Measurements from ENCODE around the gene HLA-DQA1.
"Not testable (repeated sequence)": the region's sequence is repeated elsewhere in the genome, so short reads cannot be mapped to it uniquely, and the experiment has no call there.

Gene HLA-DQA1

DNA sequence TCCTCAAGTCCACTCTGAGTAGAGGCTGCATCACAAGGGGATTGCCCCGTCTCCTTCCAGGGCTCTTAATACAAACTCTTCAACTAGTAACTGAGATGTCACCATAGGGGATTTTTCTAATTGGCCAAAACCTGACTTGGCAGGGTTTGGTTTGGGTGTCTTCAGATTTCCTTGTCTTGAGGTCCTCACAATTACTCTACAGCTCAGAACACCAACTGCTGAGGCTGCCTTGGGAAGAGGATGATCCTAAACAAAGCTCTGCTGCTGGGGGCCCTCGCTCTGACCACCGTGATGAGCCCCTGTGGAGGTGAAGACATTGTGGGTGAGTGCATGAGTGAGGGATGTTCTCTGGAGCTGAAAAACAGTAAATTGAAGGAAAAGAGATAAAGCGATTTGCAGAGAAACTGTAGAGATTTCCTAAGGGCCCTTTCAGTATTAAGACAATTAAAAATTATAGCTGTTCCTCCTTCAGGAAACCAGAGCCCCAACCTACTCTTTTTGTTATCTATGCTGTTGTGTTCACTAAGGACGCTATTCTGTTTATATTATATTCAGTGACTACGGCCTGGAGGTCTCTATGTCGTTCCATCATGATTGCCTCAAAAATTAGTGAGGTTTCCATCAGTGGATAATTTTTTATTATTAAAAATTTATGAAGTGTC lies at the start of gene HLA-DQA1:
Gene HLA-DQA1, plus strand, starts transcription at position 188 of the 662 bp plus-strand sequence. Its CDS starts 53 bp downstream, at position 241.
- no peak for DNase-seq

DNA sequence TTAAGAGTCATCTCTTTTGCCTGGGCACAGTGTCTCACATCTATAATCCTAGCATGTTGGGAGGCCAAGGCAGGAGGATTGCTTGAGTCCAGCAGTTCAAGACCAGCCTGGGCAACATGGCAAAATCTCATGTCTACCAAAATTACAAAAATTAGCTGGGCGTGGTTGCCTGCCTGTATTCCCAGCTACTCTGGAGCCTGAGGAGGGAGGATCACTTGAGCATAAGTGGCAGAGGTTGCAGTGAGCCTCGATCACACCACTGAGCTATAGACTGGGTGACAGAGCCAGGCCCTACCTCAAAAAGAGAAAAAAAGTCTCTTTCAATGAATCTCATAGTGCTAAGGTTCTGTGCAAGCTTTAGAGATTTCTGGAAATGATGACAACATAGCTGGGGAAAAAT lies 49.0 kb upstream of the HLA-DQA1 start:
- no peak for DNase-seq

DNA sequence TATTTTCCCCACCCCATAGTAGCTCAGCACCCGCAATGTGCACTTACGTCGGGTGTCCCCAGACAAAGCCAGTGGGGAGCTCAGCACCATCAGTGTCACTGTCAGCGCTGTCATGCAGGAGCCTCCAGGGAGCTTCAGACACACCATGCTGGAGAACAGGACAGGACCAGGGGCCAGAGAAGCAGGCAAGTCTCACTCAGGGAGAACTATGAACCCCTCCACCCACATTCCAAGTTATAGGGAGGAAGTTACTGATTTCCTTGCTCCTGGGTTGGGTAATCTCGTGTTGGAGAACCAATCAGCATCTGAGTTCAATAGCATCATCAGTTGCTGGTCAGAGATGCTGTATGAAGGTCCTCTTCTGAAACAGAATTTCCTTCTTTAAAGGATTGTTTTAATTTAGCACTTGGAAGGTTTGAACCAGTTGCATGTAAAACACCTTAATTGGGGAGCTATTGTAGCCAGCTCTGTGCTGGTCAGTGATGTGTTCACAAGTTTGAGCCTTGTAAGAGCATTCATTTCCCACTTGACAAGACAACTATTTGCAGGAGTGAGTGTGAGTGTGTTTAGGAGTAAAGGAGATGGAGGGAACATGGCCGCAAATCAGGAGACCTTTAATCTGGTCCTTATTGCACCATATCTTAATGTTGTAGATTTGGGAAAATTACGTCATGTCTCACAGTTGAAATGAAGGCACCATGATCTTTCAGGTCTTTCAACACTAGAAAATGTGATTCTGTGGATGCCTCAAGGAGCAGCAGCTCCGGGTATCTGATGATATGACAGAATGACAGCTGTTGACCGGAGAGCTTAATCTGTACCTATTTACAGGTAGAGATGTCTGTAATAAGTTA lies 47.4 kb upstream of the HLA-DQA1 start, which contains the start of gene HLA-DRB1:
Gene HLA-DRB1, minus strand, starts transcription at position 253 of the 854 bp plus-strand sequence. Its CDS starts 106 bp downstream, at position 147.
- DNase-seq, result no peak

DNA sequence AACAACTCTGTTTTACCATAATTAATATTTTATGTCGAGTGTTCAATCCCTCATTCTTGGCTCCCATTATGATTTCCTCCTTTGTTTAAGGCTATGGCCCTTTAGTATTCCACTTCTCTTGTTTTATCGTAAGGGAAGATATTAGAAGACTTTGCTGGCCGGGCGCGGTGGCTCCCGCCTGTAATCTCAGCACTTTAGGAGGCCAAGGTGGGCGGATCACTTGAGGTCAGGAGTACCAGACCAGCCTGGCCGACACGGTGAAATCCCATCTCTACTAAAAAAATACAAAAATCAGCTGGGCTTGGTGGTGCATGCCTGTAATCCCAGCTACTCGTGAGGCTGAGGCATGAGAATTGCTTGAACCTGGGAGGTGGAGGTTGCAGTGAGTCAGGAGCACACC lies 46.5 kb upstream of the HLA-DQA1 start:
- DNase-seq, result not testable (repeated sequence)

DNA sequence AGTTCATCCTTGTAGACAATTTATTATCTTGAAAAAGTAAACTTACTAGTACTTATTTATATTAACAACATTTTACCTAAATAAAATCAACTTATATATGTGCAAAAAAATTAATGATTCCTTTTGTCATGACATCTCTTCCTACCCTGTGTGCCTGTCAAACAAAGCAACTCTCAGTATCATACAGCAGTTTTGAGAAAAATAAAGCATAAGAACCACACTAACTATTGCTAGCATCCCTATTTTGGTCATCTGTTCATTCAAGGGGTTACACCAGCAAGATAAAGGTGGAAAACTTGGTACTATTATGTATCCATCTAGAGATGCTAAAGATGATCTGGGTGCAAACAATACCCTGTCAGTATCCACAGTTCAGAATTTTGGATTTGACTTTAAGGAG lies 40.2 kb upstream of the HLA-DQA1 start:
- no peak for DNase-seq

DNA sequence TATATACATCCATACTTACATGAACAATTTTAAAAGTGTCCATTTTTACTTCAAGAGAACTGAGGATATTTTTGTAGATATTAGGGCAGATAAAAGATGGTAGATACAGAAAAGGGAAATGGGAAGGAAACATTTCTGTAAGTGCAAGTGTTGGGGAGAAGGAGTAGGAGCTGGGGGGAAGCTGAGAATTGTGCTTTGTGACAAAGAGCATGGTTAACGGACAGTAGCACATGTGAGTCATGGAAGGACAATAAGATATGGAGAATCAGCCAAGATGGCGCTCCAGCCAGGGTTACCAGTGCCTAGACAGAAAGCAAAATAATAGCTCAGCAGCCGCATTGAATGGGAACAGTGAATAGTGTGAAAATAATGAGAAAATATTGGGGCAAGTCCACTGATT lies 34.8 kb upstream of the HLA-DQA1 start:
- no peak for DNase-seq

DNA sequence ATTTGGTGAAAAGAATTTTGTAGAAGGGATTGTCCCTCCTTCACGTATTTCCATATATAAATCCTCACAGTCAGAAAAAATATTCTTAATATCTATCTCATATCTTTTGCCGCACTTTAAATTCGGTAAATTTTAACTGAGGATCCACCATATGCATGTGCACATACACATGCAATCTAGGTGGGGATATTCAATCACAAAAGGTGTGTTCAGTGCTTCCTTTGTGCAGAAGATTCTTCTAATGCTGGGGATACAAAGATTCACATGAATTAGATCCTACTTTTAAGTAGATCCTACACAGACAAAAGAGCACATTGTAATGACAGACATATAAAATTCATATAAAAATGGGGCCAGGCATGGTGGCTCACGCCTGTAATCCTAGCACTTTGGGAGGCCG lies 34.0 kb upstream of the HLA-DQA1 start:
- DNase-seq, result no peak

DNA sequence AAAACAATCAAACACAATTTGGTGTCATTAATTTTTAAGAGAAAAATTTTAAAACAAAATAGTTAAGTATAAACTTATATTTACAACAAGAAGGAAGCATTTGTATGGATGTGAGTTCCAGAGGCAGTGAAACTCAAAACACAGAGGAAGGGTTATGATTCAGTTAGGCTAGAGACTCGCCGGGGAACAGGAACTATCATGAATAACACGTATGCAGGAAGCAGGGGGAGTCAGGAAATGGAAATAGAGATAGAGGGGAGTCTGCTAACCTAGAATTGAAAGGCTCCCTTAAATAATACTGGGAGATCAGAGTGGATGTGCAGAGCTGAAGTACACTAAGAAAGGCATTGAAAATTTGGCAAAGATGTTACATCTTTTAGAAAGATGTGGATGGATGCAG lies 33.3 kb upstream of the HLA-DQA1 start:
- no peak for DNase-seq

DNA sequence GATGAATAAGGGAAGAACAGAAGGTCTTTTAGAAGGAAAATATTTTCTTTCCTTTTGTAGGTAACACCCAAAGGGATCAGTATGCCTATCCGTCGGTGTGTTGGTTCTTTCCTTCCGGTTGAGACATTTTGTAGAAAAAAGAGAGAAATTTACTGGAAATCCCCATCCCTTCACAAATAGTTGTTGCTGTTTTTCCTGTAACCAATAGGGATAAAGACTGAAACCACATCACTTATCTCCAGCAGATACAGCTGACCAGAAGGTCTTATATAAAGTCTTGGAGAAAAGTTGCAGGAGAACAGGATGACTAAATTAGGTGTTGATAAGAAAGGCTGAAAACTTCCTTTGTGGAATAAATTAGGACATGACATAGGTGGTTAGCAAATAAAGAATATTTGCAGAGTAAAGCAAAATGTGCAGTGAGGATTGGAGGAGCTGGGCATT lies 32.8 kb upstream of the HLA-DQA1 start:
- DNase-seq, result no peak

DNA sequence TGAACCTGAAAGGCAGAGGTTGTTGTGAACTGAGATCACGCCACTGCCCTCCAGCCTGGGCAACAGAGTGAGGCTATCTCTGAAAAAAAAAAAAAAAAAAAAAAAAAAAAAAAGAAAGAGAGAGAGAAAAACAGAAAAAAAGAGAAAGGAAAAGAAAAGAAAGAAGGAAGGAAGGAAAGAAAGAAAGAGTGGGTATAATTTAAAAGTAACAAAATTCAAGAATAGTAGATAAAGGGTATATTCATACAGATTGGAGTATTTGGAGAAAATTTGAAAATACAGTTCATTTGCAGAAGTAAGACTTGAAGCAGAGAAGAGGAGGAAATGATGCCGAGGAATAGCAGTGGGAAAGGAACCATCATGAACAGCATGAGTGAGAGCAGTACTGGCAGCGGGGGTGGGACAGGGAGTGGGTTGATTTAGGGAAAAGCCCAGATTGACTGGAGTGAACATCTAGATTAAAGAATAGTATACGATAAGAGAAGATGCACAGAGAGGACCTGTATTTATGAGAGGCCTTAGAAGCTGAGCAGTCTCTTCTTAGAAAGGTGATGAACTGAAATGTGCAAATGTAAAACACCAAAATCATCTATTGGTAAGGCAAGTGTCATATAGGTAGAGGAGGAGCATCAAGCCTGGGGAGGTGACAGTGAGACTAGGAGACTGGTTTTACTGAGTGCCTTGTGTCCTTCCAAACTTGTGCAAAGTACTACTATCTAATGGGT lies 29.8 kb upstream of the HLA-DQA1 start:
- DNase-seq, result no peak

DNA sequence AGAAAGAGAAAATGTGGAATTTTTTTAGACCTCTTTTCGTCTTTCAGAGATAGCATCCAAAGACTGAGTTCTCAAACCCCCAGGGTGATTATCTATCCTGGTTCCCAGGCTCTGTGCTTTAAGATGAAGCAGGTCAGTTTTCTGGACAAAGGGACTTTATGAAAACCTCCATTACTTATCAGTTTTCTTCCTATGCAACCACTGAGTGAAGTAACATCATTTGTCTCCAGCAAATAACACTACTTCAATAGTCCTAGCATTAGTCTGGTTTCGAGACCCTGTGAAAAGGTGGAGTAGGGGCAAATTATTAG lies 29.3 kb upstream of the HLA-DQA1 start:
- no peak for DNase-seq

DNA sequence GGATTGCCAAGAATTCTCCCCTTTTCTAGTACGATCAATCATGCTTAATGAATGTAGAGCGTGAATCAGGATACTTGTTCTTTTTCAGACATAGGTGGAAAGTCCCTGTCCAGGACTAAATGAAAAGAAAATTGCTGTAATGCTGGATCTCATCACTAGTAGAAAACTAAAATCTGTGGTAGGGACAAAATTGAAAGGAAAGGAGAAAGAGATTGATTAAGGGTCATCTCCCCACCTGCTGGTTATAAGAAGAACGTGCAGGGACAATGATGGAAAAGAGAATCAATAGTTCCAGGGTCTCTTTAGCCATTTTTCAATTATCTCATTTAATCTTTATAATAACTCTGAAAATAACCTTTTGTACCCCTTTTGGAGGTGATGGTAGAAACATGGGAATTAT lies 28.8 kb upstream of the HLA-DQA1 start:
- DNase-seq, result no peak

DNA sequence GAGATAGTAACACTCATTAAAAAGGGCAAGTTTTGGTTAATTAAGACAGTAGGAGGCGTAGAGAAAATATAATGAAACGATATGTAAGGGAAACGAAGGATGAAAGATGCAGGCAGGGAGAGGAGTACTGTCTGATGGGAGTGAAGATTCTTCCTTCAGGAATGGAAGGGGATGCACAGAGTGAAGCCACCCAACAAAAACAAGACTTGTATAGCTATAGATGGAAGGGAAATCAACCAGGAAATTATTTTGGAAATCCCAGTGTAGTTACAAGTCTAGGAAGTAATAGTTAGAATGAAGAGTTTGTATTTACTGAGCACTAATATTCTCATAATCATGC lies 27.8 kb upstream of the HLA-DQA1 start:
- no peak for DNase-seq

DNA sequence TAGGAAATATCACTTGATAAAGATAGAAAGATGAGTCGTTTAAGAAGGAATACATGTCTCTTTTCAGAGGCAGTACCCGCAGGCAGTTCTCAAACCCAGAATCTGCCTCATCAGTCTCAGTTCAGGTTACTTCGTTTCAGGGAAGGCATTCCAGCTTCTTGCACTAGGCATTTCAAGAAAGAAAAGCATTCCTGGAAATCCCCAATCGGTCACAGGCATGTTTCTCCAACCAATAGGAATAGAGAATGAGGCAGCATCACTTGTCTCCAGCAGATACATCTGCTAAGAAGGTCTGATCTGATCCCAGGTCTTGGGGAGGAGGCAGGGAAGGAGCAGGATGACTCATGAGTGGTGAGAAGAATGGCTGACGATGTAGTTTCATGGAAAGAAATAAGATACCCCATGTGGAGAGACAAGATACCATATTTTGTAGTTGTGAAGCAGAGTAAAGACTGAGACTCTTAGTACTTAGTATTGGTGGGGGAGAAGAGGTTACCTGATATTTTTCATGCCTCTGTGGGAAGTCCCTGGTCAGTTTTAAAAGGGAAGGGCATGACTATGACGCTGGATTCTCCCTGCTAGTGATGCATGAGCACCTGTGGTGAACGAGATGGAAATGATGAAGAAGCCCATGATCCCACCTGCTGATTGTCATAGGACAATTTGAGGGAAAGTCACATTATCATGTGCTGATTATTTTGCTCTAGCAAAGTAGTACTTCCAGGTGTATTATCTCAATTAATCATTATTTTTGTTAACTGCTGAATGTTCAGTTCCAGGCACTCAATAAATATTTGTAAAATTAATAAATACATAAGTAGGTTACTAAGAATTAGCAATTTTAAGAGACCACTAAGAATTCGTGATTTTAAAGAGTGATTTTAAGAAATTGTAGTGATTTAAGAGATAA lies 27.2 kb upstream of the HLA-DQA1 start:
- DNase-seq, result peak; percentile 59

DNA sequence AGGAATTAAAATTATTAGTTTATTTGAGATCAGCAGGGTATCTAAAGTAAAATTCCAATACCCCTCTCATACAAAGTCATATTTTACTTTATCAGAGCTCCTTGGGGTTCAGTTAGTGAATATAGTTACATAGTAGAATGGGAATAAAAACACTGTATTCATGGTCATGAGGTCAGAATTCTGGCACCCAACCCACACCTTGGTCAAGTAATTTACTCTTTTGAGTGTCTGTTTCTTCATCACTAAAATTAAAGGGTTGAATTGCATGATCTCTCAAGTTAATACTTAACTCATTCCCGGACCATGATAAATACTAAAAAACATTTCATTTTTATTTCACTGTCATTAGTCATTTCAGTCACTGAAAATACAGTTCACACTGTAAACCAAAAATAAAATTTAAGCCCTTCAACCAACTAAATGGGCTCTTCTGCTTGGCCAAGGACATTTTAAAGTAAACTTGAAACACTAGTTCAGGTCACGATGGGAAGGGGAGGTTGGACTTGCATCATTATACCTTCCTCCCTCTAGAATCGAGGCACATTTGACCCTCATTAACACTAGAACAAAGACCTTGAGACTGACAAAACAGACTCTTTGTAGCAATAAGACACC lies 26.4 kb upstream of the HLA-DQA1 start:
- no peak for DNase-seq

DNA sequence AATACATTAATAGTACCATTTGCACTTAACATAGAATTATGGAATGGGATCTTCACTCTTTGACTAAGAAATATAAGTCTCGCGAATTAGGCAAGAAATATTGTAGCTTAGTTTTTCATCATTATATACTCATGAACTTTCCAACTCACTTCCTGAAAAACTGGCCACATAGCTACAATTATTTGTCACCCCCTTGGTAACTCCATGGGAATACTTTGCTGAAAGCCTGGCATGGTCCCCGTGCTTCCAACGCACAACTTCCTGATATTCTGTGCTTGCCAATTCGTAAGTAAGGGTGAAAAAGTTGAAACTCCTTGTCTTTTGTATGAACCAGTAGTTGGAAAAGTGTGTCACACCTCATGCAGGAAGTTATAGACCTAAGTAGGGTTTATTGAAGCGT lies 23.7 kb upstream of the HLA-DQA1 start:
- no peak for DNase-seq

DNA sequence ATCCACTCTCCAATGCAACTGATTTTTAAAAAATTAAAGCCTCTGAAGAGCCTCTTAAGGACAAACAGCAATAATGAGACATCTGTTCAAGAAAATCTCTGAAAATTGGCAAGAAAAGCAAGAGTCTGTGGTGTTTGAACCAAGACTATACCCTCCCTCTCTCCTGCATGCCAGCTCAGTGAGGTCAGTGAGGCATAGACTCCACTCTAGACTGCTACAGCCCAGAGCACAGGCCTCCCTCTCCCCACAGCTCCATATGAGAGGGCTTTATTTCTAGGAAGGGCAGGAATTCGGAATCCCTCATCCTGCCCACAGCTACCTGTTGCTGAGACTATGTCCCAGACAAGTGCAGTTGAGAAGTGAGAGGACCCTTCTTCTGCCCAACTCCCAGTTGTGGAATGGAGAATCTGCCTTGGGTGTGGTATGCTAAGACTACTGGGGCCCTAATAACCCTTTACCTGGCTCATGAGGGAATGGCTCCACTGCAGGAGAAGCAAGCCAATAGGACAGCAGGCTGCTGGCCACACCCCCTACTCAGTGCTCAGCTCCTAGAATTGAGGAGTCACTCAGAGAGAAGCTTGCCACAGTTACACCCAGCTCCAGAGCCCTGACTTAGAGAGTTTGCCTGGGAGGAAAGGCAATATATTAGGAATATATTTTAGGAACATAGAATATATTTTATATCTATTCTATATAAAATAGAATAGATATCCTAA lies 22.7 kb upstream of the HLA-DQA1 start:
- no peak for DNase-seq

DNA sequence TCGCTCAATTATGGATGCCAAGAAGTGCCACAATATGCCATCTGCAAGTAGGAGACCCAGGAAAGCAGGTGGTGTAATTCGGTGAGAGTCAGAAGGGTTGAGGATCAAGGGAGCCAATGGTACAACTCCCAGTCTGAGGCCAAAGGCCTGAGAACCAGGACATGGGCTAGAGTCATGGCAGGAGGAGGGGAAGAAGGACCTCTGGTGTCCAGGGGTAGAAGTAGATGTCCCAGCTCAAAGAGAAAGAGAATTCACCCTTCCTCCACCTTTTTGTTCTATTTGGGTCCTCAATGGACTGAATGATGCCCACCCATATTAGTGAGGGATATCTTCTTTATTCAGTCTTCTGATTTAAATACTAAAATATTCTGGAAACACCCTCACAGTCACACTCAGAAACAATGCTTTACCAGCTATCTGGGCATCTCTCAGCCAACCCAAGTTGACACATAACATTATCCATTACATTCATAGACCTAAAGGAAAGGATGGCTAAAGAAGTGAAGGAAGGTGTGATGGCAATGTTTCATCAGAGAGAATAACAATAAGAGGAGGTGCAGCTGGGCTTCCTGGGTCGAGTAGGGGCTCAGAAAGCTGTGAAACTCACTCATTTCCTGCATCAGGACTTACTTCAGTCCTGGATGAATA lies 21.2 kb upstream of the HLA-DQA1 start:
- no peak for DNase-seq

DNA sequence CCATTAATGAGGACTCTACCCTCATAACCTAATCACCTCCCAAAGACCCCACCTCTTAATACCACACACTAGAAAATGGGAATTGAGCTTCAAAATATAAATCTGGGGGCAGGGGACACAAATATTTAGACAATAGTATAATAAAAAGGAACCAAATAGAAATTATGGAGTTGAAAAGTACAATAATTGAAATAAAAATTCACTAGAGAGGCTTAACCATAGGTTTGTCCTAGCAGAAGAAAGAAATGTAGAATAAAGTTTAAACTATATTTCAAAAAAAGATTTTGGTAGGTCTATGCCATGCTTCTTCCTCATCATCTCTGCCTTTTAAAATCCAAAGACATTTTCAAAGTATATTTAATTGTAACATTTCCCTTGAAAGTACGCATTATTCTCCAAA lies 19.5 kb upstream of the HLA-DQA1 start:
- no peak for DNase-seq

DNA sequence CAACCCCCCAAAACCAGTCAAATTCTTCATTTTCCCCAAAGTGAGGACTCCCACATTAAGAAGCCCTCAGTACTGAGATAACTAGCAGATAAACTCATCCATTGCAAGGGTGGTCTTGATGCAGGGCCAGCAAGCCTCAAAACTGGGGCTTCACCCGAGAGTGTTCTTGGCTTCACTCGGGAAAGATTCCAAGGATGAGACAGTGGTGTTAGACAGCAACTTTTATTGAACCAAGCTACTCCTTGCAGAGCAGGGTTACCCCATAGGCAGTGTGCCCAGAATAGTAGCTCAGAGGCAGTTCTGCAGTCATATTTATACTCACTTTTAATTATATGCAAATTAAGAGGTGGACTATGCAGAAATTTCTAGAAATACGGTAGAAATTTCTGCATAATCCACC lies 15.8 kb upstream of the HLA-DQA1 start:
- DNase-seq, result no peak
